Stimulated activated CD4-positive, alpha-beta T cell treated with anti-CD3 and anti-CD28 coated beads, Interleukin-15, amount 100 ng/mL, for 24 hours (primary cell): Measurements from ENCODE around the gene TWNK.
"Not testable (repeated sequence)": the region's sequence is repeated elsewhere in the genome, so short reads cannot be mapped to it uniquely, and the experiment has no call there.

Experiments
- DNase-seq: peaks from one replicate; pipeline ENCODE4 v3.0.0-alpha.2; 2020

Gene TWNK

DNA sequence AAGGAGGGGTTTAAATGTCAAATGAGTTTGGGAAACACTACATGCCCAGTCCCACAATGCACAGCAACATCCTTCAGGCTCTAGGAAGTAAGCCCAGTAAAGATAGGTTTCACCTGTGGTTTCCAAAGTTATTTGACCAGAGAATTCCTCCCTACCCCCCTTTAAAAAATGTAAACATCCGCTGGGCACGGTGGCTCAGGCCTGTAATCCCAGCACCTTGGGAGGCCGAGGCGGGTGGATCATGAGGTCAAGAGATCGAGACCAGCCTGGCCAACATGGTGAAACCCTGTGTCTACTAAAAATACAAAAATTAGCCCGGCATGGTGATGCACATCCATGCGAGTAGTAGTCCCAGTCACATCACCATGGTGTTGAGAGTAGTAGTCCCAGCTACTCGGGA is 11.9 kb upstream of the TWNK start:
- not testable (repeated sequence) for DNase-seq

DNA sequence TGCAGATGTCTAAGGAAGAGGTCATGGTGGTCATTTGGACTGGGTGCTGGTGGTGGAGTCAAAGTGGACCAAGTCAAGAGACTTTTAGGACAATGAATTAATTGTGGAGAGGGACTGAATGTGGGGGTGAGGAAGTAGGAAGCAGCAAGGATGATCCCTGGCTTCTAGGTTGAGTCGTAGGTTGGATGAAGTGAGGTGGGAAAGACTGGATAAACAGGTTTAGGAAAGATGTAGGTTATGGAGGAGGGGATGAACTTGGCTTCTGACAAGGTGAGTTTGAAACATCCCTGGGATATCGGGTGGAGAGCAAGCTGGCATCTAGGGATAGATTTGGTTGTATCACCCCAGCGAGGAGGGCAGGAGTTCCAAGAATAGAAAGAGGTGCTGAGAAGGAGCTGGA is 10.4 kb upstream of the TWNK start:
- no peak for DNase-seq

- DNase-seq = no peak
Observed at GRCh38 chr10:100977436-100977835, 9.9 kb upstream of the TWNK start.

DNA sequence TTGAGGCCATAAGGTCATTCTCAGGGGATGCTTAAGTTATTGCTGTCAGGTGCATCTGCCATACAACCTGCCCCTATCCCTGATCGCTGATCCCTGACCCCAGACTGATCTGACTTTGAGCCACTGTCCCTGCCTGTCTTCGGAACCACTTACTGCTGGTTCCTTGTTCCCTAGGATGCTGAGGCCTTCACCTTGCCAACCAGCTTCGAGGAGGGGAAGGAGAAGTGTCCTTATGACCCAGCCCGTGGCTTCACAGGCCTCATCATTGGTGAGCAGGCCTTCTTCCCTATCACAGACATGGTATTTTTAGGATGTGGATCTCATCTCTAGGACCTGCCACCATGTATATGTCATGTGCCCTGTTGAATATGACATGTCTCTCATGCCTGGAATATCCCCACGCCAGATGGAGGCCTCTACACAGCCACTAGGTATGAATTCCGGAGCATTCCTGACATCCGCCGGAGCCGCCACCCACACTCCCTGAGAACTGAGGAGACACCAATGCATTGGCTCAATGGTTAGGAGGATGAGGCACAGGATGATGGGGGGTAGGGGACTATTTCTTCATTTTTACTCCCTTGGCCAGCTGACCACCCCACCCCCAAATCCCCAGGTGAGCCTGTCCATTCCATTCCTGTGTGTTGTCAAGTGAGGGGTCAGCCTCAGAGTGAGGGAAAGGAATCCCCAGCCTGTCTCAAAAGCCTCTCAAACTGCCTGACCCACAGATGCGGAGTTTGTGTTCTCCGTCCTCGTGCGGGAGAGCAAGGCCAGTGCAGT is 9.0 kb upstream of the TWNK start:
- DNase-seq = no peak

DNA sequence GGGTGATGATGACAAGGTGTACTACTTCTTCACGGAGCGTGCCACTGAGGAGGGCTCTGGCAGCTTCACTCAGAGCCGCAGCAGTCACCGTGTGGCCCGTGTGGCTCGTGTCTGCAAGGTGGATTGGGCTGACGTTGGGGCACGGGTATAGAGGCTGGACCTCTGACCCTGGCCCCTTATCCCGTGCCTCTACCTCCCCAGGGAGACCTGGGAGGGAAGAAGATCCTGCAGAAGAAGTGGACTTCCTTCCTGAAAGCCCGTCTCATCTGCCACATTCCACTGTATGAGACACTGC is 8.5 kb upstream of the TWNK start:
- DNase-seq = no peak

GRCh38 chr10:100979791-100980272 is 7.5 kb upstream of the TWNK start:
- no peak for DNase-seq

DNA sequence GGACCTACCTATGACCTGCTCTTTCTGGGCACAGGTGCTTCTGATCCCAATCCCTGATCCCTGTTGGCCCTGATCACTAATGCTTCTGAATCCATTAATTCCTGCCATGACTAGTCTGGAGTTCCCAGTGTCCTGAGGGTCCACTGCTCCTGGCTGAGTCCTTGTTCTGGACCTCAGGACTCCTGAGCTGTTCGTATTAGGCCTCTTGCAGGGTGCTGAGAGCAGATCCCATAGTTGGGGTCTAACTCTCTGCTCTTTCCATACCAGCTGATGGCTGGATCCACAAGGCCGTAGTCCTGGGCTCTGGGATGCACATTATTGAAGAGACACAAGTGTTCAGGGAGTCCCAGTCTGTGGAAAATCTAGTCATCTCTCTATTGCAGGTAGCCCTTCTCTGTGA is 7.0 kb upstream of the TWNK start:
- no peak for DNase-seq

- no peak for DNase-seq
Observed at GRCh38 chr10:100980711-100981110, 6.6 kb upstream of the TWNK start.

GRCh38 chr10:100981178-100981772 is 6.1 kb upstream of the TWNK start:
- DNase-seq = no peak

DNA sequence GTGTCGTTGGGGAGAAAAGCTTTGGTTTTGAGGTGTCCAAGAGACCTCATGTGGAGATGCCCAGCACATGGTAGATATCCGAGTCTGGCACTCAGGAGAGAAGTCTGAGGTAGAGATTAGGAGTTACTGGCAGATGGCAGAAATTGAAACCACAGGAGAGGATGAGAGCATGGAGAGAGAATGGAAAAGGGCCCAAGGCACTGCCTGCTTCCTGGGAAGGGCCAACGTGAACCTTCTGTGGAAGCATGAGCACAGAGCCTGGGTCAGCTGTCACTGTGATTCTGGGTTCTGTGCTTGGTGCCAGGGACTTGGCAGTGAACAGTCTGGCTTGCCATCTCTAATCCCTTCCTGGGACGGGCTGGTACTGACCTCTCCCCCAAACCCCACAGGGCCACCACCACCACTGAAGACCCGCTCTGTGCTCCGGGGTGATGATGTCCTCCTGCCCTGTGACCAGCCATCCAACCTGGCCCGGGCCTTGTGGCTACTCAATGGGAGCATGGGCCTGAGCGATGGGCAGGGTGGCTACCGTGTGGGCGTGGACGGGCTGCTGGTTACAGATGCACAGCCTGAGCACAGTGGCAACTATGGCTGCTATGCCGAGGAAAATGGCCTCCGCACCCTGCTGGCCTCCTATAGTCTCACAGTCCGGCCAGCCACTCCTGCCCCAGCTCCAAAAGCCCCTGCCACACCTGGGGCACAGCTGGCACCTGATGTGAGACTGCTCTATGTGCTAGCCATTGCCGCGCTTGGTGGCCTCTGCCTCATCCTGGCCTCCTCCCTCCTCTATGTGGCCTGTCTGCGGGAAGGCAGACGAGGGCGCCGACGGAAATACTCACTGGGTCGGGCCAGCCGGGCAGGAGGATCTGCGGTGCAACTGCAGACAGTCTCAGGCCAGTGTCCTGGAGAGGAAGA is 4.2 kb upstream of the TWNK start:
- DNase-seq = no peak

DNA sequence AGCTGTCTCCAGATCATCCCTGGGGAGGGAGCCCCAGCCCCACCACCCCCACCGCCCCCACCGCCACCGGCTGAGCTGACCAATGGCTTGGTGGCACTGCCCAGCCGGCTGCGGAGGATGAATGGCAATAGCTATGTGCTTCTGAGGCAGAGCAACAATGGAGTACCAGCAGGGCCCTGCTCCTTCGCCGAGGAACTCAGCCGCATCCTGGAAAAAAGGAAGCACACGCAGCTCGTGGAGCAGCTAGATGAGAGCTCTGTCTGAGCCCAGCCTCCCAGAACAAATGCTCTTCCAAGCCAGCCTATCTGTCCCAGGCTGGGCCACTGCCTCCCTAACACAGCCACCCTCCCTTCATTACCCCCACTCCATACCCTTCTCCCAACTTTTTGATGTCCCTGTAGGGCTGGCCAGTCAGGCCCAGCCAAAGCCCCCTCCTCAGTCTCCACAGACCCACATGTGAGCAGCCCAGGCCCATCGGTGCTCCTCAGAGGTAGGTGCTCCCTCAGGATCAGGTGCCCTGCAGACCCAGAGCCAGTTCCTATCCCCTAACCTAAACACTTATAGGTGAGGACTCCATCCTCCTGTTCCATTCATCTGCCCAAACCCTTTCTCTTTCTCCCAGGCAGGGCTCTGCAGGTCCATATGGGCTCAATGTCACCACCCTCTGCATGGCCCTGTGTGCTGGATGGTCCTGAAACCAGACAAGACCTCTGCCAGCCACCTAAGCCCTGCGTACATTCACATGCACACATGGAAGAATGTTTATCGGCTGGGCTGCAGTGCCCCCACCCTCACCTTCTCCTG is 3.3 kb upstream of the TWNK start:
- no peak for DNase-seq

- no peak for DNase-seq
Observed at GRCh38 chr10:100984672-100985177, 2.6 kb upstream of the TWNK start.

DNA sequence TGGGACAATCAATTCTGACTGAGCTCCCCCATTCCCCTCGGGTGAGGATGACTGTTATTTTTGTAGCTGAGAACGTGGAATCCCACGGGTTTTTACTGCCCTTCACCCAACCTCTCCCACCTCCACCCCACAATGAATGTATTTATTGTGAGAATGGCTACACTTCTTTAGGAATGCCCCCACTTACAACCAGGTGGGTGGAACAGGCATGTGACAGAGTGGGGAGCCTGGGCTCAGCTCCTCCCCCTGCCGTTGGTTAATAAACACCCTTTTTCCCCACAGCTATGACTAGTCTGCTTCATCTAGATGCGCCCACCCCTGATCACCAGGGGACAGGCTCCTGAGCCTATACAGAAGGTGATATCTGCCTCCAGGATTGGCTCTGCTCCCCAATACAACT is 2.0 kb upstream of the TWNK start:
- DNase-seq = no peak

- DNase-seq = no peak
Observed at GRCh38 chr10:100986623-100986951, 756 bp upstream of the TWNK start.

DNA sequence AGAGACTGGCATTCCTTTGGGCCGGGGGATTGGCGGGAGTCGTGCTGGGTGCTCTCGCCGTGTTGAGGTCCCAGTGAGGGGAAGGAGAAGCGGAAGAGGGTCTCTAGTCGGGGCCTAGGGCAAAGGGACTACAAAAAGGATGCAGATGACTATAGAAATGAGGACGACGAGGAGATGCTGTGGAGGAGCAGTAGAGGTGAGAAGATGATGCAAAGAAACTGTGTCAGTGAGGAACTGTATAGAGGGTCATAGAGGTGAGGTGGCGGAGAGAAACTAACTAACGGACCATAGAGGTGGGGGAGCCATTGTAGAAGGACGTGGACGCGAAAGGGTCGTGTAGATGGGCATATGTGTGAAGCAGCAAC is 324 bp downstream of the TWNK start:
- DNase-seq = no peak

DNA sequence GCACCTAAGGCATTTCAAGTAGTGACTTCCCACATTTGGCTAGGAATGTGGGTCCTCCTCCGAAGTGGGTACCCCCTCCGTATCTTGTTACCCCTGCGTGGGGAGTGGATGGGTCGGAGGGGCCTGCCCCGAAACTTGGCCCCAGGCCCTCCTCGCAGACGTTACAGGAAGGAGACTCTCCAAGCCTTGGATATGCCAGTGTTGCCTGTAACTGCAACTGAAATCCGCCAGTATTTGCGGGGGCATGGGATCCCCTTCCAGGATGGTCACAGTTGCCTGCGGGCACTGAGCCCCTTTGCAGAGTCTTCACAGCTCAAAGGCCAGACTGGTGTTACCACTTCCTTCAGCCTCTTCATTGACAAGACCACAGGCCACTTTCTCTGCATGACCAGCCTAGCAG is 823 bp downstream of the TWNK start:
- no peak for DNase-seq

DNA sequence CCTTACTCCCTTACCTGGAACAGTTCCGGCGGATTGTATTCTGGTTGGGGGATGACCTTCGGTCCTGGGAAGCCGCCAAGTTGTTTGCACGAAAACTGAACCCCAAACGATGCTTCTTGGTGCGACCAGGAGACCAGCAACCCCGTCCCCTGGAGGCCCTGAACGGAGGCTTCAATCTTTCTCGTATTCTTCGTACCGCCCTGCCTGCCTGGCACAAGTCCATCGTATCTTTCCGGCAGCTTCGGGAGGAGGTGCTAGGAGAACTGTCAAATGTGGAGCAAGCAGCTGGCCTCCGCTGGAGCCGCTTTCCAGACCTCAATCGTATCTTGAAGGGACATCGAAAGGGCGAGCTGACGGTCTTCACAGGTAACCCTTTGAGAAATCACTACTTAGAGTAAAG is 1.7 kb downstream of the TWNK start:
- DNase-seq = no peak

- DNase-seq = no peak
Observed at GRCh38 chr10:100993986-100994708, 6.8 kb downstream of the TWNK start.

- DNase-seq = no peak
Observed at GRCh38 chr10:100995181-100995580, 7.8 kb downstream of the TWNK start.

DNA sequence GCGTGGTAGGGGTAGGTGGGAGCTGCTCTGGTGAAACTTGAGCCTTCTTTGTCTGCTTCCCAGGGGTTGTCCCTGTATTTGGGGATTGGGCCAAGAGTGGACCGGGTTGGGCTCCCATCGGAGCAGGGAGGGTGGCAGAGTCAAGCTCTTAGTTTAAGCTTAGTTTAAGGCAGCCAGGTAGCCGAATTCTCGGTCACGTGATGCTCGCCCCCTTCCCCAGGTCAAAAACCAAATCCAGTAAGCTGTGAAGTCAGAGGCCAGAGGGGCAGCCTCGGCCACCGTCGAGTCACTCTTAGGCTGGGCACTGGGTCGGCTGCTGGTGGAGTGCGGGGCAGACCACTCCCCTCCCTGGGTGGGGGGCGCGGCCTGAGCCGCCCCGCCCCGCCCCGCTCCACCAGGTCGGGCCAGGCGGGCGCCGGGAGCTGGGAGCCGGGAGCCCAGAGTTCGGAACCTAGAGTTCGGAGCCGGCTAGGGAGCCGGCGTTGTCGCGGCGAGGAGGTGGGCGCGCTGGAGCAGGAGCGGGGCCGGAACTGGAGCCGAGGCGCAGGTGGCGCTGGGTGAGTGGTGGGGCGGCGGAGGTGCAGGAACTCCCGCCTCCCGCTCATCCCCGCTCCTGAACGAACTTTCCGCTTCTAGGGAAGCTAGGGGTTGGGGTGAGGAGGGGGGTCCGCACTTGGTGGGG is 9.5 kb downstream of the TWNK start:
- peak; percentile 60 for DNase-seq

- peak; percentile 82 for DNase-seq
Observed at GRCh38 chr10:100997360-100998182, 10.2 kb downstream of the TWNK start.
